Endothelial cell of umbilical vein (primary cell): ENCODE results near the gene MYO5B. TPM values are rescaled to one million over a fixed set of nuclear protein-coding genes. Genes with fewer than 3 reads are reported as not detected.

Experiments
- BruUV-seq: library from RNA; stranded (reverse); fragments of 400-500 nt; replicated peaks from 2 replicates; lab custom pipeline; 2021; lab: Mats Ljungman, UMichigan
- CTCF ChIA-PET: fragments of 300-600, 350-600 bp; sonication (Branson Sonifier 250); formaldehyde crosslinking; loops from one replicate; lab custom pipeline; 2021; ENCODE audit warnings: antibody characterized with exemption, inconsistent platforms; lab: Charles Lee
- POLR2A ChIA-PET: fragments of 300-600, 350-600 bp; sonication (Branson Sonifier 250); formaldehyde crosslinking; loops from one replicate; lab custom pipeline; 2021; ENCODE audit warnings: antibody characterized with exemption, inconsistent platforms; lab: Charles Lee
- DNase-seq: peaks from one replicate; pipeline ENCODE4 v3.0.0-alpha.2; 2011; ENCODE audit warnings: low read depth, low spot score
- FAIRE-seq: peaks from 2 replicates; lab custom pipeline; 2011; peaks lifted over from hg19 to GRCh38; lab: Jason Lieb, UNC
- H2AFZ ChIP-seq: 2 replicates; pipeline ENCODE4 v1.6.0; 2012; ENCODE audit warnings: low read depth, low read length, control low read depth, inconsistent platforms
- H3K27ac ChIP-seq: 2 replicates; pipeline ENCODE4 v1.5.1; 2011; ENCODE audit warnings: low read depth, mild to moderate bottlenecking, control low read depth, low read length, moderate library complexity; ENCODE audit not compliant: insufficient read depth
- H3K27me3 ChIP-seq, 2 experiments: 2 replicates each; pipeline versions ENCODE4 v1.6.0 to v1.6.1; 2011; ENCODE audit warnings: low read length in 2 of 2, mixed read lengths in 1 of 2; ENCODE audit not compliant: control insufficient read depth in 2 of 2, insufficient read depth in 2 of 2
- H3K36me3 ChIP-seq, 2 experiments: 2 replicates in 1 of 2; 3 replicates in 1 of 2; pipeline ENCODE4 v1.5.1; 2011; ENCODE audit warnings: low read length in 2 of 2, mild to moderate bottlenecking in 1 of 2, moderate library complexity in 1 of 2; ENCODE audit not compliant: control insufficient read depth in 2 of 2, insufficient read depth in 2 of 2; ENCODE audit errors: extremely low read depth in 1 of 2
- H3K4me1 ChIP-seq: 3 replicates; pipeline ENCODE4 v1.5.1; 2011; ENCODE audit warnings: mild to moderate bottlenecking, low read length; ENCODE audit not compliant: control insufficient read depth, insufficient read depth; ENCODE audit errors: extremely low read depth
- H3K4me2 ChIP-seq: 2 replicates; pipeline ENCODE4 v1.6.1; 2011; ENCODE audit warnings: low read length, control low read depth, mixed read lengths; ENCODE audit not compliant: insufficient read depth
- H3K4me3 ChIP-seq, 3 experiments: fragments of 200-600 bp in 1 of 3; sonication (generic), shearing (Covaris generic) in 1 of 3; replicated peaks in 1 of 3; 2 replicates each; pipeline ENCODE4 v1.5.1; 2011 to 2016; ENCODE audit warnings: control low read depth in 3 of 3, low read length in 3 of 3, mild to moderate bottlenecking in 2 of 3, inconsistent platforms in 1 of 3, low read depth in 1 of 3, moderate library complexity in 1 of 3; ENCODE audit not compliant: insufficient read depth in 1 of 3
- H3K79me2 ChIP-seq: 2 replicates; pipeline ENCODE4 v1.6.0; 2012; ENCODE audit warnings: low read length, inconsistent platforms; ENCODE audit not compliant: control insufficient read depth, insufficient read depth
- H3K9ac ChIP-seq: replicated peaks from 2 replicates; pipeline ENCODE3; 2011; ENCODE audit warnings: low read length, control low read depth; ENCODE audit not compliant: insufficient read depth; ENCODE audit errors: extremely low read depth
- H3K9me1 ChIP-seq: replicated peaks from 3 replicates; pipeline ENCODE4 v1.6.0; 2011; ENCODE audit warnings: mild to moderate bottlenecking, low read length; ENCODE audit not compliant: control insufficient read depth, insufficient read depth; ENCODE audit errors: extremely low read depth
- H3K9me3 ChIP-seq: replicated peaks from 2 replicates; pipeline ENCODE4 v1.5.1; 2012; ENCODE audit warnings: low read length, inconsistent platforms; ENCODE audit not compliant: control insufficient read depth, insufficient read depth
- H4K20me1 ChIP-seq: replicated peaks from 2 replicates; pipeline ENCODE3; 2011; ENCODE audit warnings: mild to moderate bottlenecking, low read length; ENCODE audit not compliant: control insufficient read depth, insufficient read depth; ENCODE audit errors: extremely low read depth
- EZH2 ChIP-seq: IDR thresholded peaks from 2 replicates; pipeline ENCODE4 v1.6.1; 2012; ENCODE audit warnings: borderline replicate concordance, low read depth, mild to moderate bottlenecking, moderate library complexity, low read length, inconsistent platforms; ENCODE audit not compliant: severe bottlenecking
- FOS ChIP-seq: IDR thresholded peaks from 2 replicates; pipeline ENCODE4 v1.6.1; 2011; ENCODE audit warnings: mild to moderate bottlenecking, low read length, moderate library complexity, borderline replicate concordance; ENCODE audit not compliant: insufficient read depth
- GATA2 ChIP-seq: IDR thresholded peaks from 2 replicates; pipeline ENCODE4 v1.7.0; 2011; ENCODE audit warnings: low read depth, mild to moderate bottlenecking, moderate library complexity, mixed read lengths, low read length; ENCODE audit not compliant: insufficient read length, insufficient read depth
- JUN ChIP-seq: IDR thresholded peaks from 2 replicates; pipeline ENCODE4 v1.6.1; 2011; ENCODE audit warnings: borderline replicate concordance, low read depth; ENCODE audit not compliant: insufficient read length, insufficient read depth
- MYC ChIP-seq: IDR thresholded peaks from one replicate; pipeline ENCODE4 v1.6.1; 2011; ENCODE audit warnings: mild to moderate bottlenecking, low read depth, low read length
- POLR2A ChIP-seq: IDR thresholded peaks from 2 replicates; pipeline ENCODE4 v1.6.1; 2012; ENCODE audit warnings: low read depth, mild to moderate bottlenecking, control low read depth, low read length
- POLR2AphosphoS5 ChIP-seq: IDR thresholded peaks from 2 replicates; pipeline ENCODE4 v1.6.1; 2012; ENCODE audit warnings: low read depth, mild to moderate bottlenecking, control low read depth, low read length, moderate library complexity; ENCODE audit not compliant: insufficient read depth
- dilution Hi-C: fragments of 300-500 bp; cut with MboI; formaldehyde crosslinking; loops from one replicate; pipeline ENCODE4 v1.15.0; 2019; ENCODE audit warnings: low sequenced_read_pairs; ENCODE audit not compliant: extremely low pct_ligation_motif_present
- intact Hi-C: fragments of 100-400 bp; cut with micrococcal nuclease; formaldehyde crosslinking; loops from one replicate; pipeline ENCODE4 v1.10.0; 2022
- polyA plus RNA-seq, 4 experiments: library from polyadenylated mRNA; depleted of rRNA in 3 of 4; stranded (reverse) in 3 of 4; unstranded in 1 of 4; fragments of >200 nt; gene quantifications; 2 replicates each; pipeline versions ENCODE4 v1.2.1 to v1.2.3, GENCODE V29; 2011 to 2012; ENCODE audit warnings: missing spikeins in 1 of 4
- total RNA-seq: library from RNA; stranded (reverse); gene quantifications from 2 replicates; pipeline ENCODE4 v1.2.3, GENCODE V29; 2021
- TF ChIP-seq, protein P1 (sequence below), 2 donors: IDR thresholded peaks; 1 replicate in 1 of 2; 2 replicates in 1 of 2; pipeline ENCODE4 v1.5.1; 2011; ENCODE audit warnings: low read length in 2 of 2, mild to moderate bottlenecking in 2 of 2, moderate library complexity in 2 of 2, control low read depth in 1 of 2, inconsistent platforms in 1 of 2, low read depth in 1 of 2; ENCODE audit not compliant: insufficient read depth in 1 of 2; ENCODE audit errors: extremely low read depth in 1 of 2
- TF ChIP-seq, protein P2 (sequence below): IDR thresholded peaks from 2 replicates; pipeline ENCODE4 v1.6.1; 2011; ENCODE audit not compliant: insufficient read depth, insufficient read length

MYO5B gene
- total and polyA plus RNA-seq, 2 donors (not counting 3 experiments of a cell fraction or from before 2014, with no cell fraction given): 0.54 to 1.1 TPM

GRCh38 chr18:50199346-50199855 is 4.5 kb upstream of the MYO5B start:
- H3K4me1 ChIP-seq: no peaks in the 10 kb centered on the region
- no peaks in the 10 kb centered on the region for H4K20me1 ChIP-seq
- no peak overlapping the region for H2AFZ ChIP-seq
- H3K9ac ChIP-seq: no peak overlapping the region
- H3K4me3 ChIP-seq: no peak overlapping the region
- no peaks in the 10 kb centered on the region for H3K36me3 ChIP-seq
- no peak overlapping the region for H3K27ac ChIP-seq
- TF ChIP-seq, protein P1, sequence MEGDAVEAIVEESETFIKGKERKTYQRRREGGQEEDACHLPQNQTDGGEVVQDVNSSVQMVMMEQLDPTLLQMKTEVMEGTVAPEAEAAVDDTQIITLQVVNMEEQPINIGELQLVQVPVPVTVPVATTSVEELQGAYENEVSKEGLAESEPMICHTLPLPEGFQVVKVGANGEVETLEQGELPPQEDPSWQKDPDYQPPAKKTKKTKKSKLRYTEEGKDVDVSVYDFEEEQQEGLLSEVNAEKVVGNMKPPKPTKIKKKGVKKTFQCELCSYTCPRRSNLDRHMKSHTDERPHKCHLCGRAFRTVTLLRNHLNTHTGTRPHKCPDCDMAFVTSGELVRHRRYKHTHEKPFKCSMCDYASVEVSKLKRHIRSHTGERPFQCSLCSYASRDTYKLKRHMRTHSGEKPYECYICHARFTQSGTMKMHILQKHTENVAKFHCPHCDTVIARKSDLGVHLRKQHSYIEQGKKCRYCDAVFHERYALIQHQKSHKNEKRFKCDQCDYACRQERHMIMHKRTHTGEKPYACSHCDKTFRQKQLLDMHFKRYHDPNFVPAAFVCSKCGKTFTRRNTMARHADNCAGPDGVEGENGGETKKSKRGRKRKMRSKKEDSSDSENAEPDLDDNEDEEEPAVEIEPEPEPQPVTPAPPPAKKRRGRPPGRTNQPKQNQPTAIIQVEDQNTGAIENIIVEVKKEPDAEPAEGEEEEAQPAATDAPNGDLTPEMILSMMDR (IDR thresholded peaks at IDR 0.05; ENCODE audit: extremely low read depth in 1 of 2, insufficient read depth in 1 of 2, low read depth in 1 of 2, low read length in 2 of 2): no peak
- TF ChIP-seq EZH2 (no peak), FOS (no peak), POLR2AphosphoS5 (no peak), MYC (no peak)
- H3K79me2 ChIP-seq: no peaks in the 10 kb centered on the region
- DNase-seq: no peak
- dilution Hi-C loops (no loop called here), intact Hi-C loops (no loop called here)
- H3K27me3 ChIP-seq: peaks cover 16 to 30% of the 10 kb centered on the region in 2 experiments
- ChIA-PET CTCF (interaction anchor here (1.2 kb wide), 1 partner anchor 158 kb away, joined by 4 read pairs; no protein-coding TSS in a partner anchor), POLR2A (no interaction called here)
- H3K9me3 ChIP-seq: no peaks in the 10 kb centered on the region
- no peak for FAIRE-seq
- no TSS peak for BruUV-seq
- no peak overlapping the region for H3K4me2 ChIP-seq
- no peaks in the 10 kb centered on the region for H3K9me1 ChIP-seq

DNA sequence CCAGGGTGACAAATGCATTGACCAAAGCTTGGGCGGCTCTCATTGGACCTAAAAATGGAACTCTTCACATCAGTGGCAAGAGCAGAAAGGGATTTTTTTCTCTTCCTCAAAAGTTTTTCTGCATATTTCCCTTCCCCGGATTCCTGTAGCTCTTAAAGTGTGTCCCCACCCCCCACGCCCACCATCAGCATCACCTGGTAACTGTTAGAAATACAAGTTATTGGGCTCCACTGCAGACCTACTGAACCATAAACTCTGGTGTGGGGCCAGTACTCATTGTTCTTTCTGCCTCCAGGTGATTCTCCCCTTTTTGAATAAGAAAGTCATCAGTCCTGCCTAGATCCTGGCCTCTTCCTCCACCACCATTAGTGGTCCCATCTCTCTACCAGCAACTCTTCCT is 1.3 kb upstream of the MYO5B start:
- Histone ChIP-seq H3K9me3 (no peaks in the 10 kb centered on the region), H3K9ac (no peak overlapping the region), H3K27me3 (peaks cover 35 to 46% of the 10 kb centered on the region in 2 experiments), H3K9me1 (no peaks in the 10 kb centered on the region), H3K36me3 (no peaks in the 10 kb centered on the region), H2AFZ (no peak overlapping the region), H3K79me2 (no peaks in the 10 kb centered on the region), H3K4me1 (no peaks in the 10 kb centered on the region), H3K27ac (no peak overlapping the region), H3K4me3 (no peak overlapping the region), H3K4me2 (no peak overlapping the region), H4K20me1 (no peaks in the 10 kb centered on the region)
- no TSS peak for BruUV-seq
- ChIA-PET CTCF (interaction anchor here (1.3 kb wide), 1 partner anchor 161 kb away, joined by 3 read pairs; no protein-coding TSS in a partner anchor), POLR2A (no interaction called here)
- no peak for FAIRE-seq
- TF ChIP-seq POLR2A (no peak), GATA2 (no peak), JUN (no peak), MYC (no peak), EZH2 (no peak), POLR2AphosphoS5 (no peak), FOS (no peak)
- TF ChIP-seq, protein P2, sequence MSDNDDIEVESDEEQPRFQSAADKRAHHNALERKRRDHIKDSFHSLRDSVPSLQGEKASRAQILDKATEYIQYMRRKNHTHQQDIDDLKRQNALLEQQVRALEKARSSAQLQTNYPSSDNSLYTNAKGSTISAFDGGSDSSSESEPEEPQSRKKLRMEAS: no peak
- TF ChIP-seq, protein P1 (IDR thresholded peaks at IDR 0.05; ENCODE audit: extremely low read depth in 1 of 2, insufficient read depth in 1 of 2, low read depth in 1 of 2, low read length in 2 of 2): no peak
- intact Hi-C loops: no loop called here
- dilution Hi-C loops: no loop called here
- no peak for DNase-seq
